Panc1 (cell line): ENCODE results near the gene CYP11A1. TPM values are rescaled to one million over a fixed set of nuclear protein-coding genes. Genes with fewer than 3 reads are reported as not detected.

Experiments
- ATAC-seq: fragments of 200-7000 bp; cut with Tn5 transposase; 2 replicates; pipeline ENCODE4 v1.9.1; 2020; ENCODE audit warnings: mild to moderate bottlenecking, moderate library complexity
- BruUV-seq: library from RNA; stranded (reverse); fragments of 400-500 nt; replicated peaks from 2 replicates; lab custom pipeline; 2021; lab: Mats Ljungman, UMichigan
- CTCF ChIA-PET: fragments of 300-600 bp; sonication (Branson Sonifier 250); formaldehyde crosslinking; loops from one replicate; lab custom pipeline; 2022; ENCODE audit warnings: antibody characterized with exemption; lab: Charles Lee
- POLR2A ChIA-PET: fragments of 300-600 bp; sonication (Branson Sonifier 250); formaldehyde crosslinking; loops from one replicate; lab custom pipeline; 2022; ENCODE audit warnings: antibody characterized with exemption; lab: Charles Lee
- DNase-seq: peaks from one replicate; pipeline ENCODE4 v3.0.0-alpha.2; 2010; ENCODE audit warnings: low read depth, low spot score
- H3K27ac ChIP-seq: 2 replicates; pipeline ENCODE4 v1.5.1; 2011; ENCODE audit warnings: mild to moderate bottlenecking, low read length, inconsistent platforms
- H3K27me3 ChIP-seq: fragments of 200-500 bp; sonication (Bioruptor generic); 2 replicates; pipeline ENCODE4 v1.6.0; 2014; ENCODE audit warnings: low read length, inconsistent platforms; ENCODE audit not compliant: control insufficient read depth, insufficient read depth
- H3K36me3 ChIP-seq: fragments of 200-500 bp; sonication (Bioruptor generic); 2 replicates; pipeline ENCODE4 v1.5.1; 2014; ENCODE audit warnings: inconsistent platforms, mild to moderate bottlenecking, low read length, moderate library complexity; ENCODE audit not compliant: control insufficient read depth, insufficient read depth
- H3K4me1 ChIP-seq: 2 replicates; pipeline ENCODE4 v1.5.1; 2011; ENCODE audit warnings: inconsistent platforms, mild to moderate bottlenecking, low read length, moderate library complexity; ENCODE audit not compliant: control insufficient read depth, insufficient read depth
- H3K4me3 ChIP-seq, 2 experiments: 2 replicates each; pipeline ENCODE4 v1.5.1; 2011 to 2012; ENCODE audit warnings: low read depth in 2 of 2, low read length in 2 of 2, mild to moderate bottlenecking in 2 of 2, inconsistent platforms in 1 of 2, moderate library complexity in 1 of 2
- H3K9me3 ChIP-seq: fragments of 200-500 bp; sonication (Bioruptor generic); 2 replicates; pipeline ENCODE4 v1.5.1; 2014; ENCODE audit warnings: low read depth, mild to moderate bottlenecking, inconsistent platforms, low read length, moderate library complexity; ENCODE audit not compliant: control insufficient read depth, insufficient read depth
- CTCF ChIP-seq: fragments of 450-650 bp; IDR thresholded peaks from 2 replicates; pipeline ENCODE4 v1.5.1; 2017; ENCODE audit warnings: mild to moderate bottlenecking
- POLR2AphosphoS5 ChIP-seq: IDR thresholded peaks from 2 replicates; pipeline ENCODE4 v1.6.1; 2012; ENCODE audit warnings: mild to moderate bottlenecking, low read depth, low read length, moderate library complexity
- REST ChIP-seq, 2 experiments: IDR thresholded peaks; 2 replicates each; pipeline ENCODE4 v1.6.1; 2011 to 2012; ENCODE audit warnings: low read depth in 2 of 2, control low read depth in 1 of 2, low read length in 1 of 2, mild to moderate bottlenecking in 1 of 2, moderate library complexity in 1 of 2; ENCODE audit not compliant: insufficient read depth in 1 of 2
- SIN3A ChIP-seq: IDR thresholded peaks from 2 replicates; pipeline ENCODE4 v1.6.1; 2012; ENCODE audit warnings: low read depth, mild to moderate bottlenecking, low read length, moderate library complexity, borderline replicate concordance; ENCODE audit not compliant: insufficient read depth
- TCF7L2 ChIP-seq: IDR thresholded peaks from 2 replicates; pipeline ENCODE4 v1.6.1; 2011; ENCODE audit warnings: mild to moderate bottlenecking, low read depth, low read length, inconsistent platforms
- in situ Hi-C: cut with HindIII; loops from 2 replicates; pipeline ENCODE4 v1.10.0; 2016; ENCODE audit warnings: low sequenced_read_pairs, low pct_unique_long_range_greater_than_20kb
- intact Hi-C: fragments of 100-400 bp; cut with micrococcal nuclease; formaldehyde crosslinking; loops from one replicate; pipeline ENCODE4 v1.10.0; 2022; ENCODE audit not compliant: unreplicated experiment
- total RNA-seq: library from RNA; stranded (reverse); gene quantifications from one replicate; pipeline ENCODE4 v1.2.1, GENCODE V29; 2021; ENCODE audit not compliant: unreplicated experiment

Gene CYP11A1
- total RNA-seq, 1 experiment from 2014 or later = 0.57 TPM

GRCh38 chr15:74396146-74396438 lies 28.6 kb upstream of the CYP11A1 start:
- no TSS peak for BruUV-seq
- H3K4me3 ChIP-seq = no peak overlapping the region
- no peak for TF ChIP-seq POLR2AphosphoS5
- no peak for TF ChIP-seq REST (IDR thresholded peaks at IDR 0.05; ENCODE audit: insufficient read depth in 1 of 2, low read depth in 2 of 2, low read length in 1 of 2)
- no peak for TF ChIP-seq SIN3A
- no peak for TF ChIP-seq TCF7L2
- no peak for TF ChIP-seq CTCF
- H3K27me3 ChIP-seq = no peaks in the 10 kb centered on the region
- ATAC-seq (no peak), DNase-seq (no peak)
- H3K9me3 ChIP-seq = no peaks in the 10 kb centered on the region
- no peaks in the 10 kb centered on the region for H3K36me3 ChIP-seq
- in situ Hi-C loops = no loop called here
- no peak overlapping the region for H3K27ac ChIP-seq
- CTCF ChIA-PET = interaction anchor here (0.6 kb wide), 1 partner anchor 14 kb away, joined by 3 read pairs; no protein-coding TSS in a partner anchor
- intact Hi-C loops = no loop called here
- POLR2A ChIA-PET = no interaction called here
- no peaks in the 10 kb centered on the region; the same call in 1 of the 2 replicates for H3K4me1 ChIP-seq

- in situ Hi-C loops (no loop called here), intact Hi-C loops (no loop called here)
- no peak overlapping the region for H3K27ac ChIP-seq
- no peaks in the 10 kb centered on the region for H3K9me3 ChIP-seq
- TF ChIP-seq TCF7L2 (no peak), REST (IDR thresholded peaks at IDR 0.05; ENCODE audit: insufficient read depth in 1 of 2, low read depth in 2 of 2, low read length in 1 of 2) (no peak), POLR2AphosphoS5 (no peak), SIN3A (no peak), CTCF (no peak)
- H3K27me3 ChIP-seq = no peaks in the 10 kb centered on the region
- CTCF ChIA-PET = interaction anchor here (0.6 kb wide), 1 partner anchor 13 kb away, joined by 3 read pairs; no protein-coding TSS in a partner anchor
- no peak overlapping the region for H3K4me3 ChIP-seq
- ATAC-seq (no peak), DNase-seq (no peak)
- no TSS peak for BruUV-seq
- POLR2A ChIA-PET = no interaction called here
- no peaks in the 10 kb centered on the region for H3K36me3 ChIP-seq
- H3K4me1 ChIP-seq = no peaks in the 10 kb centered on the region; the same call in 1 of the 2 replicates
Observed at GRCh38 chr15:74395319-74396145, 28.1 kb upstream of the CYP11A1 start.
